NCI-H82 treated with DMSO at 0.1 percent for 48 hours (cell line): ENCODE measurements around the gene PDLIM3.
A peak's percentile ranks its signal among the peaks of the same experiment; 100 is the strongest.

Experiments used
- DNase-seq: peaks from one replicate; lab custom pipeline; 2025; ENCODE audit not compliant: unreplicated experiment; lab: John Stamatoyannopoulos, UW

Gene PDLIM3

GRCh38 chr4:185472103-185472542, 63.2 kb downstream of the PDLIM3 start:
- DNase-seq, result no peak

GRCh38 chr4:185471235-185472102, 63.8 kb downstream of the PDLIM3 start, which contains the start of gene CCDC110:
TSS of gene CCDC110 (minus strand) at chr4:185471733. CDS start at chr4:185471683, 50 bp downstream.
- DNase-seq, result peak; percentile 65

GRCh38 chr4:185470501-185471195, 64.7 kb downstream of the PDLIM3 start:
- DNase-seq, result no peak

GRCh38 chr4:185469580-185470154, 65.6 kb downstream of the PDLIM3 start:
- no peak for DNase-seq

- DNase-seq, result no peak
These were observed 66.3 kb downstream of the PDLIM3 start for GRCh38 chr4:185468999-185469398.

GRCh38 chr4:185467991-185468390, 67.3 kb downstream of the PDLIM3 start:
- DNase-seq, result no peak

GRCh38 chr4:185467101-185467500, 68.2 kb downstream of the PDLIM3 start:
- DNase-seq, result no peak

GRCh38 chr4:185465707-185466106, 69.6 kb downstream of the PDLIM3 start:
- DNase-seq, result no peak

GRCh38 chr4:185464887-185465286, 70.4 kb downstream of the PDLIM3 start:
- no peak for DNase-seq

- no peak for DNase-seq
These were observed 71.1 kb downstream of the PDLIM3 start for GRCh38 chr4:185464183-185464582.

- no peak for DNase-seq
These were observed 71.8 kb downstream of the PDLIM3 start for GRCh38 chr4:185463541-185463940.

- DNase-seq, result no peak
These were observed 73.7 kb downstream of the PDLIM3 start for GRCh38 chr4:185461565-185461964.

- DNase-seq, result peak; percentile 7
These were observed 78.2 kb downstream of the PDLIM3 start for GRCh38 chr4:185457136-185457535.

- DNase-seq, result no peak
These were observed 79.2 kb downstream of the PDLIM3 start for GRCh38 chr4:185456131-185456530.
